ENCODE results near the gene NINJ2.

DNA sequence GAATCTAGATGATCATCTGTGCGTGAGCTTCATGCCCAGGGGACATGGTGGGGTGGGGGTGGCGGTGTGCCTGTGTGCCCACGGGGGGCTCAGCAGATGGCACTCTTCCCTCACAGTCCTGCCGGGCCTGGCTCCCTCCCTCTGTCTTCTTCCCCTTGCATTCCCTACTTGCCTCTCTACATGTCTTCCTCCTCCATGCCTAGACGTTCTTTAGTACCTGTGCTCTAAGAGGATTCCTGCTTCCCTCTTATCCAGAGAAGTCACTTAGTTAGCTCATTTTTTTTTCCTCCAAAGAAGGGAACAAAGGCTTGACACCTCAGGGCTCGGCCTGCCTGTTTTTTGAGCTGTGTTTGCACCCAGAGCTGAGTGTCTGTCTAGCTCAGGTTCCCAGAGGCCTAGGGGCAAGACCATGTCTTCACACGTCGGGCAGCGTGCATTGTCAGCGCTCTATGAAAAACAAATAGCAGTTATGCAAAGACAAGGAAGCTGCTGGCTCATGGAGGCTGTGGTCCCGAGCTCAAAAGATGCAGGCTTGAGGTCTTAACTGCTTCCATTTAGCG is 48.8 kb downstream of the NINJ2 start:
- TF ChIP-seq, protein P1, sequence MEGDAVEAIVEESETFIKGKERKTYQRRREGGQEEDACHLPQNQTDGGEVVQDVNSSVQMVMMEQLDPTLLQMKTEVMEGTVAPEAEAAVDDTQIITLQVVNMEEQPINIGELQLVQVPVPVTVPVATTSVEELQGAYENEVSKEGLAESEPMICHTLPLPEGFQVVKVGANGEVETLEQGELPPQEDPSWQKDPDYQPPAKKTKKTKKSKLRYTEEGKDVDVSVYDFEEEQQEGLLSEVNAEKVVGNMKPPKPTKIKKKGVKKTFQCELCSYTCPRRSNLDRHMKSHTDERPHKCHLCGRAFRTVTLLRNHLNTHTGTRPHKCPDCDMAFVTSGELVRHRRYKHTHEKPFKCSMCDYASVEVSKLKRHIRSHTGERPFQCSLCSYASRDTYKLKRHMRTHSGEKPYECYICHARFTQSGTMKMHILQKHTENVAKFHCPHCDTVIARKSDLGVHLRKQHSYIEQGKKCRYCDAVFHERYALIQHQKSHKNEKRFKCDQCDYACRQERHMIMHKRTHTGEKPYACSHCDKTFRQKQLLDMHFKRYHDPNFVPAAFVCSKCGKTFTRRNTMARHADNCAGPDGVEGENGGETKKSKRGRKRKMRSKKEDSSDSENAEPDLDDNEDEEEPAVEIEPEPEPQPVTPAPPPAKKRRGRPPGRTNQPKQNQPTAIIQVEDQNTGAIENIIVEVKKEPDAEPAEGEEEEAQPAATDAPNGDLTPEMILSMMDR (IDR thresholded peaks at IDR 0.05), result no peak
- TF ChIP-seq POLR2A (IDR thresholded peaks at IDR 0.05) (no peak), EP300 (IDR thresholded peaks at IDR 0.05) (no peak)

All from ovary (tissue), 3 donors.